ENCODE measurements around the gene TYW1.
"Not testable (repeated sequence)": the region's sequence is repeated elsewhere in the genome, so short reads cannot be mapped to it uniquely, and the experiment has no call there.

Gene TYW1

DNA sequence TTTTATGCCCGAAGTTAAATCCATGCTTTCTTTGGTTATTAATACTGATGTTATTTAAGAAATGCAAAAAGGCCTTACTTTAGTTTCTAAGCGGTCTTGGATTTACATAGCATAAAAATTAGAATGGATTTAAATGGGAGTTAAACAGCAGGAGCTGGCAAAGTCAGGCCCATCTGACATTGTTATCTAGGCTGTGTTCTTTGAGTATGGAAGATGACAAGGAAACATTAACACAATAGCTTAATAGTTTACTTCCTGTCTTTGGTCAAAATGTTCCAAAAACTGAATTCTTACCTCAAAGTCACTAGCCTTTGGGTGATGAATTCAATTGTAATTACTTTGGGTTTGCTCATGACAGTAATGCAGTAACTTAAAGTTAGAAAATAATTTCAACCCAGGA lies 123.9 kb downstream of the TYW1 start:
- not testable (repeated sequence) for DNase-seq (ENCODE audit: low read depth in 2 of 2, low spot score in 1 of 2)

DNA sequence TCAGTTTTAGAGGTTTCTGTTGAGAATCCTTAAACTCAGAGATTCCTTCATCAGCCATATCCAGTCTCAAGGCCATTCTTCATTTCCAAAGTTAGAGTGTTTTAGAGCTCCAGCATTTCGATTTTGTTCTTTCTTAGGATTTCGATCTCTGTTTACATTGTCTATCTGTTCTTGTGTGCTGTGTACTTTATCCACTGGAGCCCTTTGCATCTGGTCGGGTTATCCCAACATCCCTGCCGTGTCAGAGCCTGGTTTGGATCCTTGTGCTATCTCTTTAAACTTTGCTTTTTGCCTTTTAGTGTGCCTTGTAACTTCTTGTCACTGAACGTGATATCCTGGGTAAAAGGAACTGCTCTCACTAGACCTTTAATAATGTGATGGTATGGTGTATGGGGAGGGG lies 131.6 kb downstream of the TYW1 start:
- DNase-seq (ENCODE audit: low read depth in 2 of 2, low spot score in 1 of 2), result not testable (repeated sequence)

DNA sequence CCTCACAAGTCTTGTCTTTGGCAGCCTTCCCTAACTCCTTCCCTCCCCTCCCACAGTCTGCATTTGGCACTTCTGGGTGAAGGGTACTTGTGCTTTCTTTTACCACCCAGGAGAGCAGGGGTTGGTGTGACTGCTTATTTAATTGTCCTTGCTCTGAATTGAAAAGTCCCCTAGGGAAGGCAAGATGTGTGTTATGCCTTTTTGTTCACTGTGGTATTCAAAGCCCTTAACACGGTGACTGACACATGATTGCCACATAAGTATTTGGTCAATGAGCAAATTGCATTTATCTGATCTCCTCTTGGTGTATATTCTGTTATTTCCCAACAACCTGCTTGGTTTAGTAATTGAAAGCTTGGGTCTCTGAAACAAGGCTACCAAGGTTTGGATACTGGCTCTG lies 134.1 kb downstream of the TYW1 start:
- DNase-seq (ENCODE audit: low read depth in 2 of 2, low spot score in 1 of 2), result not testable (repeated sequence)

DNA sequence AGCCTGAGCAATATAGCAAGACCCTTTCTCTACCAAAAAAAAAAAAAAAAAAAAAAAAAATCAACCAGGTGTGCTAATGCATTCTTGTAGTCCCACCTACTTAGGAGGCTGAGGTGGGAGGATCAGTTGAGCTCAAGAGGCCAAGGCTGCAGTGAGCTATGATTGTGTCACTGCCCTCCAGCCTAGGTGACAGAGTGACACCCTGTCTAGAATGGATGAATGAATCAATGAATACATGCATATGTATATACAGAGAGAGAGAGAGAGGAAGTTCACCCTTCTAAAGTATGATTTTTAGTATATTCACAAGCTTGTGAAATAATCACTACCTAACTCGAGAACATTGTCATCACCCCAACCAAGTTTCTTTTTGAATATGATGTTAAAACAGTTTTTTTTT lies 138.3 kb downstream of the TYW1 start:
- not testable (repeated sequence) for DNase-seq (ENCODE audit: low read depth in 2 of 2, low spot score in 1 of 2)

DNA sequence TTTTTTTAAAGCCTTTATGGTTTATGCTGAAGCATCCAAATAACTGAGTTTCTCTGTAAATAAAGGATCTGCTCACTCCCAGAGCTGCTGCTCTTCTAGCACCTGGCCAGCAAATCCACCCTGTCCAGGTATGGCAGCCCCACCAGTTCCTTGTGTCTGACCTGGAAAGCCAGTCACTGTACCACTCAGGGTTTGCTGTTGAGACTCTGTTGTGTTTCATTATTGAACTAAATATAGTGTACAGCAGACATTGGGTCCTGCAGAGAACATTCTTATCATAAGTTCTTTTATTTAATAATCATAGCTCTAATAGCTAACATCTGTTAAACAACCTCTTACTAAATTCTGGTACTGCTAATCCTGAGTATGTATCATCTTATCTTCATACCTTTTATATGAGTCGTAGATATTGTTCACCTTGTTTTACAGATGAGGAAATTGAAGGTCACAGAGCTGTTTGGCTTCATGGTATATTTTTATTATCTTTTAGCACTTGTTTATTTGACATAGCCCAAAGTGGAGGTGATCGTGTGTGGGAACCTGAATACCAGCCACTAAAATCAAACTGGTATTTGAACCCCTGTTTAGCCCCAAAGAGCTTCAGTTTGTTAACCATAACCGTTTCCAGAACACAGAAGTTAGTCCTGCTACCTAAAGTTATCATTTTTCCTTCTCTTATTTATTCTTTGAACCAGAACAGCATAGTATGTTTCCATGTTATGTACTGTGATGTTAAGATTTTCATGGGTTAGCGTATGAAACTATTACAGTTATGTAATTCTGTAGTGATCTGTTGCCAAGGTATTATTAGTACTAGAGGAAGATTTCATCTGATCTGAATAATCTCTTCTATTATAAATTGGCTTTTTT lies 139.2 kb downstream of the TYW1 start:
- DNase-seq (ENCODE audit: low read depth in 2 of 2, low spot score in 1 of 2), result not testable (repeated sequence)

DNA sequence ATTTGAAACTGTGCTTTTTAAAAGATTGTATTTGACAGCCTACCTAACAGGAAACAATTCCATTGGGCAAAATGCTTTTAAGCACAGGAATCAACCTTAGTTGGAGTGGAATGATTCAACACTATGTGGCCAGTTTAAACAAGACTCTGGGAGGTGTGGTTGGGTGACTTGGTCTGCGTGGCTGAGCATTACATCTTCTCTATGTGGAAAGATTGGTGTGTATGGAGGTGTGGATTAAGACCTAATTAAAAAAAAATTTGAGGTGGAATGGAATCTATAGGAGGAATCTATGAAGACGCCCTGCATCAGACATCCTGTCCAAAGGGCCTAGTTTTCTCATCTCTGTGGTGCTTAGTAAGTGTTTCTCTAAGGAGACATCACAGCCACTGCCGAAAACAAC lies 140.9 kb downstream of the TYW1 start:
- DNase-seq (ENCODE audit: low read depth in 2 of 2, low spot score in 1 of 2), result not testable (repeated sequence)

DNA sequence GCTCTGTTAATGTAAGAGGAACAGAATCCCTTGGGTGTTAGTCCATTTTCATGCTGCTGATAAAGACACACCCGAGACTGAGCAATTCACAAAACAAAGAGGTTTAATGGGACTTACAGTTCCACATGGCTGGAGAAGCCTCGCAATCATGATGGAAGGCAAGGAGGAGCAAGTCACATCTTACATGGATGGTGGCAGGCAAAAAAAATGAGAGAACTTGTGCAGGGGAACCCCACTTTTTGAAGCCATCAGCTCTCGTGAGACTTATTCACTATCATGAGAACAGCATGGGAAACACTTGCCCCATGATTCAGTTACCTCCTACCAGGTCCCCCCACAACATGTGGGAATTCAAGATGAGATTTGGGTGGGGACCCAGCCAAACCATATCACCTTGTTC lies 143.2 kb downstream of the TYW1 start:
- DNase-seq (ENCODE audit: low read depth in 2 of 2, low spot score in 1 of 2), result not testable (repeated sequence)

DNA sequence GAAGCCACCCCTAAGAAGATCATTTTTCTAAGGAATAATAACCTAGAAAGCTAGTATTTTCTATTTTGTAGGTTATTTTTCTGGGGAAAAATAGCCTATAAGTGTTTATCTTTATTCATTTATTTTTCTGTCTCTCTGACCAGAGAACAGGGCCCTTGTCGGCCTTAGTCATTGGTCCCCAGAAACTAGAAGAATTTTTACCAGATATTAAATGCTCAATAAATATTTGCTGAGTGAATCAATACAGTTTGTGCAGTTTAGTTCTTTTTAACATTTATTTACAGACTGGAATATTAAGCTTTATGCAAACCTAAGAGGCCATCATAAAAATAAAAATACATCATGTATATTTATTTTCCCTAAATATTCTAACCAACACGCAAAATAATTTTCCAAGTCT lies 144.4 kb downstream of the TYW1 start:
- not testable (repeated sequence) for DNase-seq (ENCODE audit: low read depth in 2 of 2, low spot score in 1 of 2)

DNA sequence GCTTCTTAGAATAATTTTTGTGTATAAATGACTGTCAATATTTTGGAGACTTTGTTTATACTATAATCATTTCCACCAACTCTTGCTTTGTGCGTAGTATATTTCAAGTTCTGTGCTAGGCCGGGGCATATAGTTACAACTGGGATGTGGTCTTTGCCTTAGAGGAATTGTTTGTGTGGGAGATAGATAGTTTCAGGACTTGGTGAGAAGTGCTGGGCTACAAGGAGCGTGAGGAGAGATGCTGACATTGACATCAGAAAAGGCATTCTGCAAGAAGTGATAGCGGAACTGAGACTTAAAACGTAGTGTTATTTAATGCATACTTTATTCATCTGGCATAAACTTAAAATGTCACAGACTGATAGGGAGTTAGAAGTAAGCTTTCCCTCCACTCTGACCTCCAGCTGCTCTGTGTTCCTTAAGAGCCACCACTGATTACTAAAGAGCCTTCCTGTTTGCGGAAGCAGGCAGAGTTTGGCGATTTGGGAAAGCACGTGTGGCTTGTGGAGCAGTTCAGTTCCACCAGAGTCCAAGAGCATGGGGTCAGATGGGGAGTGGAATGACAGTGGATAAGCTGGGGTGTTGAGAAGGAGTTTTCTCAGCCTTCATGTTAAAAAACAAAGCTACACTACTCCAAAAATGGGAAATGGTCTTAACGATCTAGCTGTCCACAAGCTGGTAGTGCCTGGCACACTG lies 146.6 kb downstream of the TYW1 start:
- not testable (repeated sequence) for DNase-seq (ENCODE audit: low read depth in 2 of 2, low spot score in 1 of 2)

DNA sequence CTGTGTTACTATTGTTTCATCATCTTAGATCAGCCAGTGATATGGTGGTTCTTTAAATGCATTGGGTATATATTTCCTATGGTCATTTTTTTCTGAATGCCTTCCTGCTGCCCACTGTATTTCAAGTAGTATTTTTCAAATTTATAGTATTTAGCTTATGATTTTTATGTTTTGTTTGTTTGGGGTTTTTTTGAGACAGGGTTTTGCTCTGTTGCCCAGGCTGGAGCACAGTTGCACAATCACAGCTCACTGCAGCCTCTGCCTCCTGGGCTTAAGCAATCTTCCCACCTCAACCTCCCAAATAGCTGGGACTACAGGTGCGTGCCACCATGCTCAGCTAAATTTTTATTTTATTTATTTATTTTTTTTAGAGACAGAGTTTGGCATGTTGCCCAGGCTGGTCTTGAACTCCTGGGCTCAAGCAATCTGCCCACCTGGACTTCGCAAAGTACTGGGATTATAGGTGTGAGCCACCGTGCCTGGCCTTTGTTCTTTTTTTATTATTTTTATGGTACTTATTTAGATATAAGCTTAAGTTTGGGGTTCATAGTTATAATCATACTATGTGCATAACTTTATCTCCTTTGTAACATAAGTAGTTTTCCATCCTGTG lies 149.1 kb downstream of the TYW1 start:
- not testable (repeated sequence) for DNase-seq (ENCODE audit: low read depth in 2 of 2, low spot score in 1 of 2)

DNA sequence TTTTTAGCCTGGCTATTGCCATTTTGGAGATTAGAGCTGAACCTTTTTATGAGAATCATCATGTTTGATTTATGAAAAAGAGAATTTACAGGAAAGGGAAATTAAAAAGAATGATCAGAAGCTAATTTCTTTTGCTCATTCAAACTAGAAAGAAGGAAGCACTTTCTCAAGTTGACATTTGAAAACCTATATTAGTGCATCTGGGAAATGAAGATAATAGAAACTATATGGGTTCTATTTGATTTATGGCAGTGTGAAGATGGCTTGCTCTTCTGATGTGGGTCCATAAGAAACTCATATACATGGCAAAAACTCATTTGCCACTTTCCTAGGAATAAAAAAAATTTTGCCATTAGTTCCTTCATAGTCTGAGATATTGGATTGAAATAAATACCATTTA lies 152.5 kb downstream of the TYW1 start:
- not testable (repeated sequence) for DNase-seq (ENCODE audit: low read depth in 2 of 2, low spot score in 1 of 2)

DNA sequence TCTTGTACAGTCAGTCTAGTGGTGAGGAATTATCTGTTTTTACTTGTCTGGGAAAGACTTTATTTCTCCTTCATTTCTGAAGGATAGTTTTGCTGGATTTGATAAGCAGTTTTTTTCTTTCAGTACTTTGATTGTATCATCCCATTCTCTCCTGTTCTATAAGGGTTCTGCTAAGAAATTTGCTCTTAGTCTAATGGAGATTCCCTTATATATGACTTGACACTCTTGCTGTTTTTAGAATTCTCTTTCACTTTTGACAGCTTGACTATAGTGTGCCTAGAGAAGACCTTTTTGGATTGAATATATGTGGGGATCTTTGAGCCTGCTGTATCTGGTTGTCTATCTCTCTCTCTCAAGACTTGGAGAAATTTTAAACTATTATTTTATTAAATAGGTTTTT lies 157.7 kb downstream of the TYW1 start:
- not testable (repeated sequence) for DNase-seq (ENCODE audit: low read depth in 2 of 2, low spot score in 1 of 2)

DNA sequence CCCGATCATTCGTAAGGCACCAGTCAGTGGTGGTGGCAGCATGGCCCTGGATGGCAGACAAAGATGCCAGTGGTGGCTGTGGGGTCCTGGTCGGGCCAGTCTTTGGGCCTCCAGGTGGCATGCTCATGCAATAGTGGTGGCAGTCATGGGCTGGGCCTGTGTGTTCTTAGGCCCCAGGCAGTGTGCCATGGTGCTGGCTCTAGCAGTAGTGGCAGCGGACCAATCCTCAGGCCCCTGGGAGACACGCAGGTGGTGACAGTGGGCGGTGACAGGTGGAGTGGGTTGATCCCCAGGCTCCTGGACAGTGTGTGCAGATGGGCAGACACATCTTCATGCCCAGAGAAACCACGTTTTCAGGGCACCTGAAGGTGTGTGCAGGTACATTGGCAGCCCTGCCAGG lies 159.4 kb downstream of the TYW1 start:
- DNase-seq (ENCODE audit: low read depth in 2 of 2, low spot score in 1 of 2), result not testable (repeated sequence)

DNA sequence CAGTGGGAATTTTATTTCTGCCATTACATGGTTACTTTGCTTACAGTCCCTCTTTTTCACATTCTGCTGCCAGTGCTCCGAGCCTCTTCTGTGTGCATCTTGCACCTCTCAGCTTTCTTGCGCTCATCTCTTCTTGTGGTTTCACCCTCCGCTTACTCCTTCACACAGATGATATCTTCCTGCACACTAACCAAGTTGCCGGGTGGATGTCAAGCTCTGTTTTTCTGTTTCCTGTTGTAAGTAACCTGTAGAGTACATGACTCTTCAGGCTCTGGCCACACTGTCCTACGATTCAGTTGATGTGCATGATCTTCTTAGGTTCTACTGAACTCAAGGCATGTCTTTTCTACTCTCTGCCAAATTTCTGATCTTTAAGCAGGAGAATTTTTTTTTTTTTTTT lies 166.7 kb downstream of the TYW1 start:
- not testable (repeated sequence) for DNase-seq (ENCODE audit: low read depth in 2 of 2, low spot score in 1 of 2)

DNA sequence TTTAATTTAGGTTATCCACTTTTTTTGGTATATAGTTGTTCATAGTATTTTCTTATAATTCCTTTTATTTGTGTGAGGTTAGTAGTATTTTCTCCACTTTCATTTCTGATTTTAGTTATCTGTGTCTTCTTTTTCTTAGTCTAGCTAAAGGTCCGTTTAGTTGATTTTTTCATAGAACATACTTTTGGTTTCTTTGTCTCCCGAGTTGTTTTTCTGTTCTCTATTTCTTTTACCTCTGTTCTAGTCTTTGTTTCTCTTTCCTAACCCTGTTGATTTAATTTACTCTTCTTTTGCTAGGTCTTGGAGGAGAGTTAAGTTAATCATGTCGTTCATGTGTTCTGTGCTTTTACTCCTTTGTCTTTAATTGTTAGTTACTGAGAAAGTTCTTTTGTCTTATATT lies 174.5 kb downstream of the TYW1 start:
- not testable (repeated sequence) for DNase-seq (ENCODE audit: low read depth in 2 of 2, low spot score in 1 of 2)

DNA sequence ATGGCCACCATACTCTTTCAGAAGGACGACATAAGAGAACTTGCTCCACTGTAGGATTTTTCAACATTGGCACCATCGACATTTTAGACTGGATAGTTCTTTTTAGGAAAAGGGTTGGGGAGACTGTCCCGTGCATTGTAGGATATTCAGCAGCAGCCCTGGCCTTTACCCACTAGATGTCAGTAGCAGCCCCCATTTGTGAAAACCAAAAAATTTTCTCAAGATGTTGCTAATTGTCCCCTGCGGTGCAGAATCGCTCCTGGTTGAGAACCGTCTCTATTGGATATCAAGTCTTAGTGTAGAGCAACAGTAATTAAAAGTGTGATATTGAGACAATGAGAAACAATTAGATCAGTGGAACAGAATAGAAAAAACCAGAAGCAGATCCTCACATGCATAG lies 180.1 kb downstream of the TYW1 start:
- DNase-seq (ENCODE audit: low read depth in 2 of 2, low spot score in 1 of 2), result not testable (repeated sequence)

DNA sequence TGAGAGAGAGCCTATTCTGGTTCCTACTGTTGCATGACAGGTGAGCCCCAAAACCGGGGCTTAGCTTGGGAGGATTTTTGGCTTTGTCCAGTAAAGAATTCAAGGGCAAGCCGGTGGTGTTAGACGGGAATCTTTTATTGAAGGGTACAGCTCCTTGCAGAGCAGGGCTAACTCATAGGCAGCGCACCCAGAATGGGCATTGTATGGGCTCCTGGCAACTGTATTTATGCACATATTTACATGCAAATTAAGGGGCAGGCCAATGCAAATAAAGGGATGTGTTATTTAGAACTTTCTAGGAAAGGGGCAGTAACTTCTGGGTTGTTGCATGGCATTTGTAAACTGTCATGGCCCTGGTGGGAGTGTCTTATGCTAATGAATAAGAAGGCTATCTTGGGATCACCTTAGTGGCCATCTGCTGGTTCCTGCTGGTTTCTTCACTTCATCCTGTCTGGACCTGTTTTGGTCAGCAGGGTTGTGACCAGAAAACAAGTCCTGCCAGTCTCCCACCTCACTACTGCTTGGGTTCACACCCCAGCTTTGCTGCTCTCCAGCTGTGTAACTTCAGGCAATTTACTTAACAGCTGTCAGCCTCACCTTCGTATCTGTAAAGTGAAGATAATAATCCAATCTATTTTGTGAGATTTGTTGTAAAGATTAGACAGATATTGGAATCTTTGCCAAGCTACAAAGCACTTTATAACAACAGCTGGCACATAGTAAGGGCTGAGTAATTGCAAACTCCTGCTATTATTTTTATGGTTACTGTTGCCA lies 182.5 kb downstream of the TYW1 start:
- DNase-seq (ENCODE audit: low read depth in 2 of 2, low spot score in 1 of 2), result not testable (repeated sequence)

DNA sequence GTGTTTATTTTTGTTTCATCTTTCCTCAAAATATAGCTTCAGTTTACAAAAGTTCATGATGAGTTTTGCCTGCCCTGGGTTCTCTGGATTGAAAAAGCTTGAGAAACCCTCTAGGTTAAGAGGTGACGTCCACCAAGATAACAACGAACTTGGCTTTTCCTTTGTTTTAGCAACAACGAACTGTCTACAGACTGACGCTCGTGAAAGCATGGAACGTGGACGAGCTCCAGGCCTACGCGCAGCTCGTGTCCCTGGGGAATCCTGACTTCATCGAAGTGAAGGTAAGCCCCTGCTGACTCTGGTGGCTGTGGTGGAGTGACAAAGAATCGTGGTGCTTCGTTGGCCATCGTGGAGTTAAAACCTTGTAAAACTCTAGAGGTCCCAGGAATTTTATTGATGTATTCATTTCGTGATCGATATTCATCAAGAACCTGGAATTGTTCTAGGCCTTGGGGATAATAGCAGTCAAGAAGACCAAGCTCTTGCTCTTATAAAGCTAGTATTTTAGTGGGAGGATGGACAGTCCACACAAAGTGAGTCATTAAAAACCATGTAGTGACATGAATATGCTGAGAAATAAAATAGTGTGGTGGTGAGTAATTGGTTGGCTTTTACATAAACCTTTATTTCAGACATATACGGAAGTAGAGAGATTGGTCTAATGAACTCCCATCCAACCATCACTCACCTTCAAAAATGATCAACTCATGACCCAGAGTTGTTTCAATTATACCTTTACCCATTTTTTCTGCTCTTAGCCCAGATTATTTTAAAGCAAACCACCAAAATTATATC lies 186.5 kb downstream of the TYW1 start:
- DNase-seq (ENCODE audit: low read depth in 2 of 2, low spot score in 1 of 2), result not testable (repeated sequence)

DNA sequence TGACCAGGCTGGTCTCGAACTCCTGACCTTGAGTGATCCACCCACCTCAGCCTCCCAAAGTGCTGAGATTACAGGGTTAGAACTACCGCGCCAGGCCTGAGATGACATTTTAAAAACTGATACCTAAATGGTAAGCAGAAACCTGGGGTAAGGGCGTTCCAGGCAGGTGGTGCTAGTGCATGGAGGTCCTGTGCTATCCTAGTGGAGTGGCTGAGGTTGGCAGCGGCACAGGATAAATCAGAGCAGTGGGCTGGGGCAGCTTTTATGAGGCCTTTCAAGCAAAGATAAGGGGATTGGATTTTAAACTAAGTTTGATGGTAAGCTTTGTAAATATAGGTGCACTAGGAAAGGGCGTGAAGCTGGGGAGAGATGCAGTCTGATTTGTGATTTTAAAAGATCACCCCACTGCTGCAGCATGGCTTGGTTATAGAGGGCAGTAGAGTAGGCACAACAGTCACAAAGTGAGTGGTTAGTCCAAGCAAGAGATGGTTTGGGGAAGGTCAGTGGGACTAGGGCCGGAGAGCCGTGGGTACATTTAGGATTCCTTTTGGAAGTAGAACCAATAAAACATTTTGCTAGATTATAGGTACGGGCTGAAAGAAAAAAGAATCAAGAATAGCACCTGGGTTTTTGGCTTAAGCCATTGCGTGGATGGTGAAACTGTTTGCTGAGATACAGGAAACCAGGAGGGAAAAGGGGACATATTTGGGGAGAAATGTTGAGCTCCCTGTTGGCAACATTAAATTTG lies 188.5 kb downstream of the TYW1 start:
- not testable (repeated sequence) for DNase-seq (ENCODE audit: low read depth in 2 of 2, low spot score in 1 of 2)
